CD4-positive, alpha-beta memory T cell (primary cell): ENCODE measurements around the gene SNAP47. TPM values are rescaled to one million over a fixed set of nuclear protein-coding genes. Genes with fewer than 3 reads are reported as not detected.
A peak's percentile ranks its signal among the peaks of the same experiment; 100 is the strongest.

Experiments used
- CTCF ChIA-PET: fragments of 350-600 bp; sonication (Branson Sonifier 250); formaldehyde crosslinking; loops from one replicate; lab custom pipeline; 2021; ENCODE audit warnings: inconsistent platforms; ENCODE audit not compliant: partially characterized antibody; lab: Charles Lee
- POLR2A ChIA-PET: fragments of 350-600 bp; sonication (Branson Sonifier 250); formaldehyde crosslinking; loops from one replicate; lab custom pipeline; 2021; ENCODE audit not compliant: partially characterized antibody; lab: Charles Lee
- DNase-seq, 5 donors: peaks; one replicate each; pipeline versions ENCODE4 v3.0.0 to v3.0.0-alpha.2; 2020 to 2022; ENCODE audit warnings: mixed read lengths in 1 of 5
- H3K27ac ChIP-seq: one replicate; pipeline ENCODE4 v1.7.0; 2013; ENCODE audit warnings: low read depth, low read length
- H3K27me3 ChIP-seq: 2 replicates; pipeline ENCODE4 v1.7.0; 2013; ENCODE audit warnings: mild to moderate bottlenecking, low read length, moderate library complexity; ENCODE audit not compliant: insufficient read depth
- H3K36me3 ChIP-seq: 2 replicates; pipeline ENCODE4 v1.7.0; 2013; ENCODE audit warnings: mild to moderate bottlenecking, low read length, moderate library complexity; ENCODE audit not compliant: insufficient read depth
- H3K4me1 ChIP-seq: 2 replicates; pipeline ENCODE4 v1.7.0; 2013; ENCODE audit warnings: mild to moderate bottlenecking, low read length, moderate library complexity; ENCODE audit not compliant: insufficient read depth
- H3K4me3 ChIP-seq, 2 donors: one replicate each; pipeline ENCODE4 v1.7.0; 2013; ENCODE audit warnings: low read length in 2 of 2, mild to moderate bottlenecking in 1 of 2
- H3K9me3 ChIP-seq, 2 donors: one replicate each; pipeline ENCODE4 v1.7.0; 2013; ENCODE audit warnings: low read length in 2 of 2, control low read depth in 1 of 2; ENCODE audit not compliant: control insufficient read depth in 1 of 2
- H3K27ac Mint-ChIP-seq, 7 donors: one replicate each; pipeline ENCODE4 v1.8.0; 2020 to 2021; ENCODE audit warnings: mixed read lengths in 7 of 7, mild to moderate bottlenecking in 6 of 7, inconsistent platforms in 3 of 7, moderate library complexity in 3 of 7
- H3K27me3 Mint-ChIP-seq, 2 donors: one replicate each; pipeline ENCODE4 v1.8.0; 2020 to 2021; ENCODE audit warnings: mixed read lengths in 2 of 2
- H3K36me3 Mint-ChIP-seq, 2 donors: one replicate each; pipeline ENCODE4 v1.8.0; 2020 to 2021; ENCODE audit warnings: mixed read lengths in 2 of 2, inconsistent platforms in 1 of 2, mild to moderate bottlenecking in 1 of 2
- H3K4me1 Mint-ChIP-seq, 4 donors: one replicate each; pipeline ENCODE4 v1.8.0; 2020 to 2021; ENCODE audit warnings: mixed read lengths in 4 of 4, mild to moderate bottlenecking in 1 of 4
- H3K4me3 Mint-ChIP-seq, 8 donors: one replicate each; pipeline ENCODE4 v1.8.0; 2020 to 2021; ENCODE audit warnings: mixed read lengths in 8 of 8, mild to moderate bottlenecking in 7 of 8, moderate library complexity in 6 of 8, inconsistent platforms in 3 of 8
- H3K9me3 Mint-ChIP-seq, 8 donors: one replicate each; pipeline ENCODE4 v1.8.0; 2020 to 2021; ENCODE audit warnings: mixed read lengths in 8 of 8, mild to moderate bottlenecking in 5 of 8, inconsistent platforms in 3 of 8, moderate library complexity in 1 of 8
- intact Hi-C: fragments of 100-400 bp; cut with micrococcal nuclease; formaldehyde crosslinking; loops from one replicate; pipeline ENCODE4 v1.15.1; 2023
- polyA plus RNA-seq, 2 donors: library from polyadenylated mRNA; unstranded; fragments of 300-500 nt; fragmentation: Illumina TruSeq; gene quantifications; one replicate each; pipeline ENCODE4 v1.2.3, GENCODE V29; 2021
- total RNA-seq, 2 experiments: library from RNA; stranded (reverse); gene quantifications; one replicate each; pipeline ENCODE4 v1.2.3, GENCODE V29; 2021

SNAP47 gene
- total and polyA plus RNA-seq, 4 experiments from 2014 or later: 27.0 to 53.6 (median 38.5) TPM

- H3K27me3 ChIP-seq: no peaks in the 10 kb centered on the region
- Mint-ChIP-seq H3K27me3 (no peaks in the 10 kb centered on the region), H3K9me3 (no peaks in the 10 kb centered on the region), H3K27ac (peak overlapping the region in 5 of 7 donors; percentile 15 to 82 (median 61)), H3K4me3 (peak overlapping the region in 1 of 8 donors; percentile 13), H3K4me1 (peaks cover 42 to 73% (median 56%) of the 10 kb centered on the region in 4 donors), H3K36me3 (peaks cover 28 to 35% of the 10 kb centered on the region in 2 donors)
- DNase-seq: no peak
- ChIA-PET CTCF (interaction anchor here (1.3 to 8.1 kb wide), 2 partner anchors 14 to 190 kb away, joined by 3 to 206 read pairs; partner anchors contain the start of gene WNT9A), POLR2A (interaction anchor here (1.2 kb wide), 1 partner anchor 194 kb away, joined by 3 read pairs; no protein-coding TSS in a partner anchor)
- no peak overlapping the region for H3K4me3 ChIP-seq
- H3K9me3 ChIP-seq: no peaks in the 10 kb centered on the region
- peaks cover 16% of the 10 kb centered on the region for H3K36me3 ChIP-seq
- H3K27ac ChIP-seq: no peak overlapping the region
- peaks cover 62% of the 10 kb centered on the region for H3K4me1 ChIP-seq
- intact Hi-C loops: loop anchor here (5.0 to 10.0 kb wide), 3 partner anchors 88 to 405 kb away; partner anchors contain the start of genes ARF1 and IBA57
These were observed 24.4 kb downstream of the SNAP47 start for GRCh38 chr1:227759341-227760300.

- Mint-ChIP-seq H3K27me3 (no peaks in the 10 kb centered on the region), H3K27ac (peak overlapping the region in 6 of 7 donors; percentile 29 to 90 (median 76)), H3K36me3 (peaks cover 28 to 35% of the 10 kb centered on the region in 2 donors), H3K4me1 (peaks cover 49 to 80% (median 61%) of the 10 kb centered on the region in 4 donors), H3K4me3 (peak overlapping the region in 2 of 8 donors; percentile 2 to 73), H3K9me3 (no peaks in the 10 kb centered on the region)
- POLR2A ChIA-PET: no interaction called here
- no peaks in the 10 kb centered on the region for H3K27me3 ChIP-seq
- H3K4me3 ChIP-seq: no peak overlapping the region
- H3K4me1 ChIP-seq: peaks cover 69% of the 10 kb centered on the region
- H3K9me3 ChIP-seq: no peaks in the 10 kb centered on the region
- intact Hi-C loops: loop anchor here (5.0 to 10.0 kb wide), 3 partner anchors 87 to 404 kb away; partner anchors contain the start of genes ARF1 and IBA57
- CTCF ChIA-PET: interaction anchor here (1.3 to 8.1 kb wide), 3 partner anchors 14 to 189 kb away, joined by 3 to 206 read pairs (median 18); partner anchors contain the start of gene WNT9A
- H3K27ac ChIP-seq: no peak overlapping the region
- peaks cover 16% of the 10 kb centered on the region for H3K36me3 ChIP-seq
- DNase-seq: no peak
These were observed 25.1 kb downstream of the SNAP47 start for GRCh38 chr1:227760377-227760776.

GRCh38 chr1:227761621-227762230 is 26.5 kb downstream of the SNAP47 start:
- peak overlapping the region in 7 of 8 donors; percentile 10 to 89 (median 66) for H3K4me3 Mint-ChIP-seq
- DNase-seq: no peak
- H3K9me3 Mint-ChIP-seq: no peaks in the 10 kb centered on the region
- H3K27ac Mint-ChIP-seq: peak overlapping the region; percentile 74 to 95 (median 89)
- Histone ChIP-seq H3K4me3 (peak overlapping the region; percentile 20 to 41), H3K36me3 (peaks cover 16% of the 10 kb centered on the region), H3K27me3 (no peaks in the 10 kb centered on the region), H3K27ac (peak overlapping the region; percentile 46), H3K4me1 (peaks cover 83% of the 10 kb centered on the region), H3K9me3 (no peaks in the 10 kb centered on the region)
- H3K27me3 Mint-ChIP-seq: no peaks in the 10 kb centered on the region
- intact Hi-C loops: loop anchor here (1.0 to 10.0 kb wide), 7 partner anchors 27 to 403 kb away; partner anchors contain the start of genes ARF1 and IBA57
- ChIA-PET POLR2A (interaction anchor here (0.7 to 1.7 kb wide), 6 partner anchors 12 to 192 kb away, joined by 3 to 10 read pairs (median 4); no protein-coding TSS in a partner anchor), CTCF (interaction anchor here (0.7 to 8.1 kb wide), 18 partner anchors 8 to 369 kb away, joined by 3 to 206 read pairs (median 4); partner anchors contain the start of gene WNT9A)
- H3K36me3 Mint-ChIP-seq: peaks cover 27 to 29% of the 10 kb centered on the region in 2 donors
- H3K4me1 Mint-ChIP-seq: peaks cover 60 to 94% (median 74%) of the 10 kb centered on the region in 4 donors

- H3K4me1 Mint-ChIP-seq: peaks cover 66 to 97% (median 77%) of the 10 kb centered on the region in 4 donors
- H3K36me3 Mint-ChIP-seq: peaks cover 24 to 27% of the 10 kb centered on the region in 2 donors
- no peaks in the 10 kb centered on the region for H3K27me3 ChIP-seq
- peak overlapping the region; percentile 60 to 89 (median 76) for H3K4me3 Mint-ChIP-seq
- H3K9me3 Mint-ChIP-seq: no peaks in the 10 kb centered on the region
- intact Hi-C loops: loop anchor here (1.0 to 10.0 kb wide), 7 partner anchors 26 to 402 kb away; partner anchors contain the start of genes ARF1 and IBA57
- CTCF ChIA-PET: interaction anchor here (0.7 to 8.1 kb wide), 21 partner anchors 9 to 369 kb away, joined by 3 to 206 read pairs (median 4); partner anchors contain the start of gene WNT9A
- H3K4me1 ChIP-seq: peaks cover 89% of the 10 kb centered on the region
- DNase-seq: peak; percentile 87 to 92 (median 88)
- peak overlapping the region; percentile 20 to 41 for H3K4me3 ChIP-seq
- peak overlapping the region; percentile 46 for H3K27ac ChIP-seq
- POLR2A ChIA-PET: interaction anchor here (0.6 to 1.7 kb wide), 14 partner anchors 11 to 403 kb away, joined by 3 to 10 read pairs (median 4); partner anchors contain the start of genes IBA57 and ZNF678
- H3K27ac Mint-ChIP-seq: peak overlapping the region; percentile 89 to 95 (median 92)
- peaks cover 16% of the 10 kb centered on the region for H3K36me3 ChIP-seq
- no peaks in the 10 kb centered on the region for H3K27me3 Mint-ChIP-seq
- no peaks in the 10 kb centered on the region for H3K9me3 ChIP-seq
These were observed 27.1 kb downstream of the SNAP47 start for GRCh38 chr1:227762231-227762911.

- peak in 1 of 5 donors; percentile 19 for DNase-seq
- H3K36me3 ChIP-seq: peaks cover 16% of the 10 kb centered on the region
- H3K4me3 ChIP-seq: no peak overlapping the region
- H3K27me3 ChIP-seq: no peaks in the 10 kb centered on the region
- ChIA-PET CTCF (interaction anchor here (1.0 to 8.1 kb wide), 12 partner anchors 10 to 368 kb away, joined by 3 to 206 read pairs (median 6); partner anchors contain the start of gene WNT9A), POLR2A (interaction anchor here (0.6 to 3.6 kb wide), 11 partner anchors 10 to 402 kb away, joined by 3 to 27 read pairs (median 5); partner anchors contain the start of genes IBA57, WNT9A and ZNF678)
- peaks cover 64 to 92% (median 77%) of the 10 kb centered on the region in 4 donors for H3K4me1 Mint-ChIP-seq
- intact Hi-C loops: loop anchor here (5.0 to 10.0 kb wide), 3 partner anchors 84 to 401 kb away; partner anchors contain the start of genes ARF1 and IBA57
- peak overlapping the region; percentile 49 to 95 (median 89) for H3K27ac Mint-ChIP-seq
- no peaks in the 10 kb centered on the region for H3K9me3 ChIP-seq
- H3K27ac ChIP-seq: no peak overlapping the region
- no peaks in the 10 kb centered on the region for H3K27me3 Mint-ChIP-seq
- peak overlapping the region in 6 of 8 donors; percentile 60 to 89 (median 76) for H3K4me3 Mint-ChIP-seq
- H3K36me3 Mint-ChIP-seq: peaks cover 24 to 26% of the 10 kb centered on the region in 2 donors
- H3K9me3 Mint-ChIP-seq: no peaks in the 10 kb centered on the region
- peaks cover 85% of the 10 kb centered on the region for H3K4me1 ChIP-seq
These were observed 28.2 kb downstream of the SNAP47 start for GRCh38 chr1:227763246-227764018.
